NT2/D1 (cell line): ENCODE measurements around the gene TAF11L4.
"Not testable (repeated sequence)": the region's sequence is repeated elsewhere in the genome, so short reads cannot be mapped to it uniquely, and the experiment has no call there.

Experiments used
- SUZ12 ChIP-seq: IDR thresholded peaks from 2 replicates; pipeline ENCODE4 v1.6.1; 2011; ENCODE audit not compliant: insufficient read length, insufficient read depth; ENCODE audit errors: extremely low read depth
- YY1 ChIP-seq: IDR thresholded peaks from 2 replicates; pipeline ENCODE4 v1.6.1; 2011; ENCODE audit not compliant: insufficient read length, insufficient read depth
- ZNF274 ChIP-seq: IDR thresholded peaks from 2 replicates; pipeline ENCODE4 v1.6.1; 2011; ENCODE audit warnings: mild to moderate bottlenecking, low read depth, low read length

GRCh38 chr5:17486464-17487173 lies 35.0 kb upstream of the TAF11L4 start:
- TF ChIP-seq ZNF274, SUZ12, YY1: not testable (repeated sequence)
